Endothelial cell of umbilical vein (primary cell): Measurements from ENCODE around the gene ZNF106. TPM values are rescaled to one million over a fixed set of nuclear protein-coding genes. Genes with fewer than 3 reads are reported as not detected.

Experiments
- BruUV-seq: library from RNA; stranded (reverse); fragments of 400-500 nt; replicated peaks from 2 replicates; lab custom pipeline; 2021; lab: Mats Ljungman, UMichigan
- CTCF ChIA-PET: fragments of 300-600, 350-600 bp; sonication (Branson Sonifier 250); formaldehyde crosslinking; loops from one replicate; lab custom pipeline; 2021; ENCODE audit warnings: antibody characterized with exemption, inconsistent platforms; lab: Charles Lee
- POLR2A ChIA-PET: fragments of 300-600, 350-600 bp; sonication (Branson Sonifier 250); formaldehyde crosslinking; loops from one replicate; lab custom pipeline; 2021; ENCODE audit warnings: antibody characterized with exemption, inconsistent platforms; lab: Charles Lee
- DNase-seq: peaks from one replicate; pipeline ENCODE4 v3.0.0-alpha.2; 2011; ENCODE audit warnings: low read depth, low spot score
- FAIRE-seq: peaks from 2 replicates; lab custom pipeline; 2011; peaks lifted over from hg19 to GRCh38; lab: Jason Lieb, UNC
- H2AFZ ChIP-seq: 2 replicates; pipeline ENCODE4 v1.6.0; 2012; ENCODE audit warnings: low read depth, low read length, control low read depth, inconsistent platforms
- H3K27ac ChIP-seq: 2 replicates; pipeline ENCODE4 v1.5.1; 2011; ENCODE audit warnings: low read depth, mild to moderate bottlenecking, control low read depth, low read length, moderate library complexity; ENCODE audit not compliant: insufficient read depth
- H3K27me3 ChIP-seq, 2 experiments: 2 replicates each; pipeline versions ENCODE4 v1.6.0 to v1.6.1; 2011; ENCODE audit warnings: low read length in 2 of 2, mixed read lengths in 1 of 2; ENCODE audit not compliant: control insufficient read depth in 2 of 2, insufficient read depth in 2 of 2
- H3K36me3 ChIP-seq, 2 experiments: 2 replicates in 1 of 2; 3 replicates in 1 of 2; pipeline ENCODE4 v1.5.1; 2011; ENCODE audit warnings: low read length in 2 of 2, mild to moderate bottlenecking in 1 of 2, moderate library complexity in 1 of 2; ENCODE audit not compliant: control insufficient read depth in 2 of 2, insufficient read depth in 2 of 2; ENCODE audit errors: extremely low read depth in 1 of 2
- H3K4me1 ChIP-seq: 3 replicates; pipeline ENCODE4 v1.5.1; 2011; ENCODE audit warnings: mild to moderate bottlenecking, low read length; ENCODE audit not compliant: control insufficient read depth, insufficient read depth; ENCODE audit errors: extremely low read depth
- H3K4me2 ChIP-seq: 2 replicates; pipeline ENCODE4 v1.6.1; 2011; ENCODE audit warnings: low read length, control low read depth, mixed read lengths; ENCODE audit not compliant: insufficient read depth
- H3K4me3 ChIP-seq, 3 experiments: fragments of 200-600 bp in 1 of 3; sonication (generic), shearing (Covaris generic) in 1 of 3; replicated peaks in 1 of 3; 2 replicates each; pipeline ENCODE4 v1.5.1; 2011 to 2016; ENCODE audit warnings: control low read depth in 3 of 3, low read length in 3 of 3, mild to moderate bottlenecking in 2 of 3, inconsistent platforms in 1 of 3, low read depth in 1 of 3, moderate library complexity in 1 of 3; ENCODE audit not compliant: insufficient read depth in 1 of 3
- H3K79me2 ChIP-seq: 2 replicates; pipeline ENCODE4 v1.6.0; 2012; ENCODE audit warnings: low read length, inconsistent platforms; ENCODE audit not compliant: control insufficient read depth, insufficient read depth
- H3K9ac ChIP-seq: replicated peaks from 2 replicates; pipeline ENCODE3; 2011; ENCODE audit warnings: low read length, control low read depth; ENCODE audit not compliant: insufficient read depth; ENCODE audit errors: extremely low read depth
- H3K9me1 ChIP-seq: replicated peaks from 3 replicates; pipeline ENCODE4 v1.6.0; 2011; ENCODE audit warnings: mild to moderate bottlenecking, low read length; ENCODE audit not compliant: control insufficient read depth, insufficient read depth; ENCODE audit errors: extremely low read depth
- H3K9me3 ChIP-seq: replicated peaks from 2 replicates; pipeline ENCODE4 v1.5.1; 2012; ENCODE audit warnings: low read length, inconsistent platforms; ENCODE audit not compliant: control insufficient read depth, insufficient read depth
- H4K20me1 ChIP-seq: replicated peaks from 2 replicates; pipeline ENCODE3; 2011; ENCODE audit warnings: mild to moderate bottlenecking, low read length; ENCODE audit not compliant: control insufficient read depth, insufficient read depth; ENCODE audit errors: extremely low read depth
- EZH2 ChIP-seq: IDR thresholded peaks from 2 replicates; pipeline ENCODE4 v1.6.1; 2012; ENCODE audit warnings: borderline replicate concordance, low read depth, mild to moderate bottlenecking, moderate library complexity, low read length, inconsistent platforms; ENCODE audit not compliant: severe bottlenecking
- FOS ChIP-seq: IDR thresholded peaks from 2 replicates; pipeline ENCODE4 v1.6.1; 2011; ENCODE audit warnings: mild to moderate bottlenecking, low read length, moderate library complexity, borderline replicate concordance; ENCODE audit not compliant: insufficient read depth
- GATA2 ChIP-seq: IDR thresholded peaks from 2 replicates; pipeline ENCODE4 v1.7.0; 2011; ENCODE audit warnings: low read depth, mild to moderate bottlenecking, moderate library complexity, mixed read lengths, low read length; ENCODE audit not compliant: insufficient read length, insufficient read depth
- JUN ChIP-seq: IDR thresholded peaks from 2 replicates; pipeline ENCODE4 v1.6.1; 2011; ENCODE audit warnings: borderline replicate concordance, low read depth; ENCODE audit not compliant: insufficient read length, insufficient read depth
- MYC ChIP-seq: IDR thresholded peaks from one replicate; pipeline ENCODE4 v1.6.1; 2011; ENCODE audit warnings: mild to moderate bottlenecking, low read depth, low read length
- POLR2A ChIP-seq: IDR thresholded peaks from 2 replicates; pipeline ENCODE4 v1.6.1; 2012; ENCODE audit warnings: low read depth, mild to moderate bottlenecking, control low read depth, low read length
- POLR2AphosphoS5 ChIP-seq: IDR thresholded peaks from 2 replicates; pipeline ENCODE4 v1.6.1; 2012; ENCODE audit warnings: low read depth, mild to moderate bottlenecking, control low read depth, low read length, moderate library complexity; ENCODE audit not compliant: insufficient read depth
- dilution Hi-C: fragments of 300-500 bp; cut with MboI; formaldehyde crosslinking; loops from one replicate; pipeline ENCODE4 v1.15.0; 2019; ENCODE audit warnings: low sequenced_read_pairs; ENCODE audit not compliant: extremely low pct_ligation_motif_present
- intact Hi-C: fragments of 100-400 bp; cut with micrococcal nuclease; formaldehyde crosslinking; loops from one replicate; pipeline ENCODE4 v1.10.0; 2022
- polyA plus RNA-seq, 4 experiments: library from polyadenylated mRNA; depleted of rRNA in 3 of 4; stranded (reverse) in 3 of 4; unstranded in 1 of 4; fragments of >200 nt; gene quantifications; 2 replicates each; pipeline versions ENCODE4 v1.2.1 to v1.2.3, GENCODE V29; 2011 to 2012; ENCODE audit warnings: missing spikeins in 1 of 4
- total RNA-seq: library from RNA; stranded (reverse); gene quantifications from 2 replicates; pipeline ENCODE4 v1.2.3, GENCODE V29; 2021
- TF ChIP-seq, protein P1 (sequence below): IDR thresholded peaks from 2 replicates; pipeline ENCODE4 v1.6.1; 2011; ENCODE audit not compliant: insufficient read depth, insufficient read length
- TF ChIP-seq, protein P2 (sequence below), 2 donors: IDR thresholded peaks; 1 replicate in 1 of 2; 2 replicates in 1 of 2; pipeline ENCODE4 v1.5.1; 2011; ENCODE audit warnings: low read length in 2 of 2, mild to moderate bottlenecking in 2 of 2, moderate library complexity in 2 of 2, control low read depth in 1 of 2, inconsistent platforms in 1 of 2, low read depth in 1 of 2; ENCODE audit not compliant: insufficient read depth in 1 of 2; ENCODE audit errors: extremely low read depth in 1 of 2

ZNF106 gene
- total and polyA plus RNA-seq, 2 donors (not counting 3 experiments of a cell fraction or from before 2014, with no cell fraction given): 18.9 to 53.5 TPM

DNA sequence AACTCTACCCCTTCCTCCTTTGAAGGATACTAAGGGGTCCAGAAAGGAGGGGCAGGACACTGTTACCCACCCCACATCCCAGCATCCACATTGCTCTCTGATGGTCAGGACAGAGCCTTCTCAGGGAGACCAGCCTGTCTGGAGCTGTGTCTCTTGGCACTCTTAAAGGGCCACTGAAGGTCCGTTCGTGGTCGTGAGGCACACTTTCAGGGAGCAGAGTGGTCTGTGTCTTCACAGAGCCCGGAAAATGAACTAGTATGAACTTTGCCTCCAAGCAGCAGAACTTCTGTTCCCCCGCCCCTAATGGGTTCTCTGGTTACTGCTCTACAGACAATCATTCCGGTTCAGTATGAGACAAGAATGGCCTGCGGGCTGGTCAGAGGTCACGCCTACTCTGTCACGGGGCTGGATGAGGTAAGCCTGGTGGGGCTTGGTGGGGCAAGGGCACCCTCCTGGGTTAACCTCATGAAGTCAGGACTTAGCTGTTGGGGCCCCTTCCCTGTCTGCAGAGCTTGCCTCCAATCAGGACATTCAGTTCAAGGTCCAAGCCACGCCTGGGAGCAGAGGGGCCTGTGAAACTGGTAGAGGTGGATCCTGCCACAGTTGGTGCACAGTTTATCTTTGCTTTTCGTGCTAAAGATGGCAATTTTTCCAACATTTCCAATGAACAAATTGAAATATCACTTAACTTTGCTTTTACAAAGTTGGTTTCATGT lies 98.5 kb downstream of the ZNF106 start:
- no peak for FAIRE-seq
- intact Hi-C loops: no loop called here
- H3K9me3 ChIP-seq: no peaks in the 10 kb centered on the region
- no peak for TF ChIP-seq POLR2A
- no peak for TF ChIP-seq GATA2
- no peak for TF ChIP-seq POLR2AphosphoS5
- TF ChIP-seq, protein P1, sequence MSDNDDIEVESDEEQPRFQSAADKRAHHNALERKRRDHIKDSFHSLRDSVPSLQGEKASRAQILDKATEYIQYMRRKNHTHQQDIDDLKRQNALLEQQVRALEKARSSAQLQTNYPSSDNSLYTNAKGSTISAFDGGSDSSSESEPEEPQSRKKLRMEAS: no peak
- TF ChIP-seq, protein P2, sequence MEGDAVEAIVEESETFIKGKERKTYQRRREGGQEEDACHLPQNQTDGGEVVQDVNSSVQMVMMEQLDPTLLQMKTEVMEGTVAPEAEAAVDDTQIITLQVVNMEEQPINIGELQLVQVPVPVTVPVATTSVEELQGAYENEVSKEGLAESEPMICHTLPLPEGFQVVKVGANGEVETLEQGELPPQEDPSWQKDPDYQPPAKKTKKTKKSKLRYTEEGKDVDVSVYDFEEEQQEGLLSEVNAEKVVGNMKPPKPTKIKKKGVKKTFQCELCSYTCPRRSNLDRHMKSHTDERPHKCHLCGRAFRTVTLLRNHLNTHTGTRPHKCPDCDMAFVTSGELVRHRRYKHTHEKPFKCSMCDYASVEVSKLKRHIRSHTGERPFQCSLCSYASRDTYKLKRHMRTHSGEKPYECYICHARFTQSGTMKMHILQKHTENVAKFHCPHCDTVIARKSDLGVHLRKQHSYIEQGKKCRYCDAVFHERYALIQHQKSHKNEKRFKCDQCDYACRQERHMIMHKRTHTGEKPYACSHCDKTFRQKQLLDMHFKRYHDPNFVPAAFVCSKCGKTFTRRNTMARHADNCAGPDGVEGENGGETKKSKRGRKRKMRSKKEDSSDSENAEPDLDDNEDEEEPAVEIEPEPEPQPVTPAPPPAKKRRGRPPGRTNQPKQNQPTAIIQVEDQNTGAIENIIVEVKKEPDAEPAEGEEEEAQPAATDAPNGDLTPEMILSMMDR (IDR thresholded peaks at IDR 0.05; ENCODE audit: extremely low read depth in 1 of 2, insufficient read depth in 1 of 2, low read depth in 1 of 2, low read length in 2 of 2): no peak
- no peak for TF ChIP-seq FOS
- no peak for TF ChIP-seq JUN
- no peak for TF ChIP-seq EZH2
- no peak for TF ChIP-seq MYC
- POLR2A ChIA-PET: no interaction called here
- no peaks in the 10 kb centered on the region for H4K20me1 ChIP-seq
- H3K4me3 ChIP-seq: no peak overlapping the region
- DNase-seq: no peak
- no peak overlapping the region for H2AFZ ChIP-seq
- H3K27me3 ChIP-seq: peaks cover 0 to 6% of the 10 kb centered on the region in 2 experiments
- no peak overlapping the region for H3K27ac ChIP-seq
- CTCF ChIA-PET: interaction anchor here (1.1 to 2.2 kb wide), 2 partner anchors 16 to 254 kb away, joined by 4 read pairs; no protein-coding TSS in a partner anchor
- H3K4me1 ChIP-seq: no peaks in the 10 kb centered on the region
- H3K4me2 ChIP-seq: no peak overlapping the region
- no peaks in the 10 kb centered on the region for H3K9me1 ChIP-seq
- H3K9ac ChIP-seq: no peak overlapping the region
- no peaks in the 10 kb centered on the region for H3K36me3 ChIP-seq
- no TSS peak for BruUV-seq
- dilution Hi-C loops: no loop called here
- H3K79me2 ChIP-seq: no peaks in the 10 kb centered on the region
